ENCODE measurements around the gene PRTG.

- TF ChIP-seq CTCF (conservative IDR thresholded peaks at IDR 0.05 in 1 of 2, IDR thresholded peaks at IDR 0.05 in 1 of 2; ENCODE audit: low read depth in 1 of 2, low read length in 2 of 2), result no peak
- no peak for TF ChIP-seq EZH2 (IDR thresholded peaks at IDR 0.05; ENCODE audit: low read length, missing control alignments)
Measured at GRCh38 chr15:55659481-55659880, 83.5 kb downstream of the PRTG start.

All from fibroblast of lung (primary cell).